ENCODE measurements around the gene PCSK1N.

- TF ChIP-seq EZH2phosphoT487 (IDR thresholded peaks at IDR 0.05; ENCODE audit: insufficient read depth, low read depth) (no peak), EZH2 (IDR thresholded peaks at IDR 0.05; ENCODE audit: insufficient read depth, poor library complexity, severe bottlenecking) (no peak)
Measured at GRCh38 chrX:48831909-48832291, 3.5 kb downstream of the PCSK1N start.
